Stimulated activated CD4-positive, alpha-beta T cell treated with anti-CD3 and anti-CD28 coated beads, Interleukin-12 subunit alpha, Interleukin-12 subunit beta, amount 100 ng/mL, for 48 hours (primary cell): Measurements from ENCODE around the gene ATP1B3.
"Not testable (repeated sequence)": the region's sequence is repeated elsewhere in the genome, so short reads cannot be mapped to it uniquely, and the experiment has no call there.

Experiments used
- DNase-seq, 3 donors: peaks; one replicate each; pipeline ENCODE4 v3.0.0-alpha.2; 2020; ENCODE audit warnings: low read depth in 2 of 3, low spot score in 1 of 3

Gene ATP1B3

GRCh38 chr3:141860086-141860669 lies 16.3 kb upstream of the ATP1B3 start:
- DNase-seq = no peak

GRCh38 chr3:141860766-141861513 lies 15.5 kb upstream of the ATP1B3 start:
- DNase-seq = no peak

GRCh38 chr3:141862279-141862816 lies 14.1 kb upstream of the ATP1B3 start:
- DNase-seq = no peak

- DNase-seq = no peak
Measured at GRCh38 chr3:141863491-141863890, 13.0 kb upstream of the ATP1B3 start.

DNA sequence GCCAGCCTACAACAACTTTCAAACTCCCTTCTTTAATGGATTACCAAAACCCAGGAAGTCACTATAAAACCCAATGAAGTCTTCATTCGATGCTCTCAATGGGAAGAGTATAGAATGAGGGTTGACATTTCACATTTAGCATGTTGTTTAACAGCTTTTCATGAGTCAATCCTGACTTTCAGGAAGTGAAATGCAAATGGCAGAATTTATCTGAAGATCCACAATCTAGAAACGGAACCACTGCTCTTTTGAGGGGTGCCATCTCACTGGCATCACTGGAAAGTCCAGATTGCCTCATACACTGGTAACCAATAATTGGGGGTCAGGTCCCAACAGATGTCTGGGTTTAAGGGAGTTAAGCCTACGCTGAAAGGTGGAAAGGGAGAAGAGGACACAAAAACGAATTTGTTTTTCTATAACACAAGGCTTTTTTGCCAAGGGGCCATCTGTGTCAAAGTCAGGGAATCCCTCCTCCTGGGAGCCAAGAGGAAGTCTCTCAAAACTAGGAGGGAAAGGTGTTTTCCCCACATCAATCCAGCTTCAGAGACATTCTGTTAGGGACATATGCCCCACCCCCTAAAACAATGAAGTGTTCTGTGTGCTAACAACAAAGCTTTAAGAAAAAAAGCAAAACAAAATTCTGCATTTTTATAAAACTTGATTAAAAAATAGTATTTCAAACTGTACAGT lies 12.0 kb upstream of the ATP1B3 start:
- no peak for DNase-seq

GRCh38 chr3:141865101-141865500 lies 11.3 kb upstream of the ATP1B3 start:
- no peak for DNase-seq

GRCh38 chr3:141870091-141870687 lies 6.3 kb upstream of the ATP1B3 start:
- no peak for DNase-seq

DNA sequence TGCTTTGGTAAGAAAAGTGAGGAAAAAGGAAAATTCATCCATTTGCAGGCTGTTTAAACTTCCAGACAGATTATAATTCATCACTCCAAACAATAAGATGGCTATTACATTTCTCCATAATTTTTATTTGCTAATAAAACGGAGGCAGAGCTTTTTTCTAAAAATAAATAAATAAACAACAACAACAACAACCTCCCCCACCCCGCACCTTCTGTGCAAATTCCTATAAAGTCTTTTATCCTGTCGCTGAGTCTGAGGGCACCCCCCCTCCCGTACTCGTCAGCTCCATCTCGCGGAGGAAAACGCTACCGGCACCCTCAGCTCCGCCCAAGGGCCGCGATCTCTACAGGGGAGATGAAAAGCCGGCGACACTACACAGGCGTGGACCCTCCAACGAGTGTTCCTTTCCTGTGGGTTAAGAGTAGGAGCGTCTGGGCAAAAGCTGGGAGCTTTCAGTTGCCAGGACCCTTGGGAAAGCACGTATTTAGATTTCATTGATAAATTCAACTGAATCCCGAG lies 1.0 kb upstream of the ATP1B3 start:
- DNase-seq = peak; percentile 72 to 79 (median 74)

- peak; percentile 46 to 62 (median 61) for DNase-seq
Measured at GRCh38 chr3:141875893-141876380, 506 bp upstream of the ATP1B3 start.

GRCh38 chr3:141876891-141877621 lies 613 bp downstream of the ATP1B3 start:
- peak; percentile 32 to 61 (median 56) for DNase-seq

- no peak for DNase-seq
Measured at GRCh38 chr3:141877911-141878310, 1.5 kb downstream of the ATP1B3 start.

- no peak for DNase-seq
Measured at GRCh38 chr3:141878326-141878725, 1.9 kb downstream of the ATP1B3 start.

GRCh38 chr3:141878817-141879216 lies 2.4 kb downstream of the ATP1B3 start:
- no peak for DNase-seq

- no peak for DNase-seq
Measured at GRCh38 chr3:141881702-141882101, 5.3 kb downstream of the ATP1B3 start.

DNA sequence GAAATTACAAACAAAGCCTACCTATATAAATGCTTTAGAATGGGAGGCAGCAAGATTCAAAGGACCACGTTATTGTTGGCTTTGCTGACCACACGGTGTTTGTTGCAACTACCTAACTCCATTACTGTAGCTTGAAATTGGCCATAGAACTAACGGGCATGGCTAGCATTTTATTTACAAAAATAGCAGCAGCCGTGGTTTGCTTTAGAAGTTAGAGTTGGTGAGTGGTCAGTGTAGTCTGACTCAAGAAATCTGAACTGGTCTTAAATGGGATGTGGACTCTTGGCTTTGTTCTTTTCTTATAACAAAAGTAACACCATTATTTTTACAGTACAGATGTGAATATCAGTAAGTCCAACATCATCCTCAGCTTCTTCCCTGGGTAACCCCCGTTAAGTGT lies 10.6 kb downstream of the ATP1B3 start:
- DNase-seq = no peak

- DNase-seq = not testable (repeated sequence)
Measured at GRCh38 chr3:141888548-141888947, 12.1 kb downstream of the ATP1B3 start.

DNA sequence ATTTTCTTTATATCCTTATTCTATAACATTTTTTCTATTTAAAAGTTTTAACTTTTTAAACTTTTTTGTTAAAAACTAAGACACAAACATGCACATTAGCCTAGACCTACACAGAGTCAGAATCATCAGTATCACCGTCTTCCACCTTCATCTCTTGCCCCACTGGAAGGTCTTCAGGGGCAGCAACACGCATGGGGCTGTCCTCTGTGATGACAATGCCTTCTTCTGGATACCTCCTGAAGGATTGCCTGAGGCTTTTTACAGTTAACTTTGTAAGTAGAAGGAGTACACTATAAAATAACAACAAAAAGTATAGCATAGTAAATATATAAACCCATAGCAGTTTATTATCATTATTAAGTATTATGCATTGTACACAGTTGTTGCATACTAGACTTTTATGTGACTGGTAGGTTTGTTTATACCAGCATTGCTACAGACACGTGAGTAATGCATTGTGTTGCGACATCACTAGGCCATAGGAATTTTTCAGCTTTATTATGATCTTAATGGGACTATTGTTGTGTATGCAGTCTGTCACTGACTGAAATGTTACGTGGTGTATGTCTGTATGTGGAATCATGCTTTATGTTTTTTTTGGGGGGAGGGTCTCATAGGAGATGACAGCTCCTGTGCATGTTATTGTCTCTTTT lies 18.2 kb downstream of the ATP1B3 start:
- DNase-seq = no peak

GRCh38 chr3:141895731-141896130 lies 19.3 kb downstream of the ATP1B3 start:
- no peak for DNase-seq

DNA sequence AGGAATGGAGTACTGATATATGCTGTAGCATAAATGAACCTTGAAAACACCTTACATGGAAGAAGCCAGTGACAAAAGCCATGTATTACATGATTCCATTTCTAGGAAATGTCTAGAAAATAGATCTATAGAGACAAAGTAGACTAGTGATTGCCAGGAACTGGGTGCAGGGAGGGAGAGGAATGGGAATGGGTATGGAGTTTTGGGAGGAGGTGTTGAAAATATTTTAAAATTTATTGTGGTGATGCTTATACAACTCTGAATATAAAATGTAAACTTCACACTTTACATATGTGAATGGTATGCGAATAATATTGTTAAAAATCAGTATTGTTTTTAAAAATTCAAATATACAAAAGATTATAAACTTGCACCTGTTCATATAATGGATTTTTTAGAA lies 22.5 kb downstream of the ATP1B3 start:
- DNase-seq = no peak

- DNase-seq = no peak
Measured at GRCh38 chr3:141900343-141900742, 23.9 kb downstream of the ATP1B3 start.
